Measurements from ENCODE around the gene UTP14C. TPM values are rescaled to one million over a fixed set of nuclear protein-coding genes. Genes with fewer than 3 reads are reported as not detected.

Gene UTP14C, protein sequence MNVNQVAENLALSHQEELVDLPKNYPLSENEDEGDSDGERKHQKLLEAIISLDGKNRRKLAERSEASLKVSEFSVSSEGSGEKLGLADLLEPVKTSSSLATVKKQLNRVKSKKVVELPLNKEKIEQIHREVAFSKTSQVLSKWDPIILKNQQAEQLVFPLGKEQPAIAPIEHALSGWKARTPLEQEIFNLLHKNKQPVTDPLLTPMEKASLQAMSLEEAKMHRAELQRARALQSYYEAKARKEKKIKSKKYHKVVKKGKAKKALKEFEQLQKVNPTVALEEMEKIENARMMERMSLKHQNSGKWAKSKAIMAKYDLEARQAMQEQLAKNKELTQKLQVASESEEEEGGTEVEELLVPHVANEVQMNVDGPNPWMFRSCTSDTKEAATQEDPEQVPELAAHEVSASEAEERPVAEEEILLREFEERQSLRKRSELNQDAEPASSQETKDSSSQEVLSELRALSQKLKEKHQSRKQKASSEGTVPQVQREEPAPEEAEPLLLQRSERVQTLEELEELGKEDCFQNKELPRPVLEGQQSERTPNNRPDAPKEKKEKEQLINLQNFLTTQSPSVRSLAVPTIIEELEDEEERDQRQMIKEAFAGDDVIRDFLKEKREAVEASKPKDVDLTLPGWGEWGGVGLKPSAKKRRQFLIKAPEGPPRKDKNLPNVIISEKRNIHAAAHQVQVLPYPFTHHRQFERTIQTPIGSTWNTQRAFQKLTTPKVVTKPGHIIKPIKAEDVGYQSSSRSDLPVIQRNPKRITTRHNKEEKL
- 22.9 and 25.9 TPM in 2 replicates for total RNA-seq (2014; rRNA removed; shearing (Covaris generic))
- 9.1 and 11.4 TPM in 2 replicates for polyA plus RNA-seq (2016; fragmentation: Nextera tagmentation; extraction: Ambion mirVana)
- long read RNA-seq: 0 reads

GRCh38 chr13:52024481-52024880 is at the start of gene UTP14C:
Gene UTP14C (plus strand): TSS chr13:52024691. CDS start chr13:52028805, 4,114 bp downstream.
- Histone ChIP-seq H3K36me3 (ENCODE audit: insufficient read depth) (peaks cover 42% of the 10 kb centered on the region), H3K4me2 (no peak within 1 kb of the TSS), H3K27ac (ENCODE audit: low read depth) (no peak within 1 kb of the TSS), H3K4me1 (ENCODE audit: insufficient read depth) (no peaks in the 10 kb centered on the region), H4K20me1 (replicated peaks; ENCODE audit: insufficient read depth) (peaks cover 5% of the 10 kb centered on the region; the same call in 1 of the 2 replicates), H3K4me3 (no peak within 1 kb of the TSS), H3K79me2 (replicated peaks; ENCODE audit: insufficient read depth) (peaks cover 29% of the 10 kb centered on the region), H2AFZ (no peak within 1 kb of the TSS), H3K9me2 (ENCODE audit: insufficient read depth) (no peaks in the 10 kb centered on the region), H3F3A (replicated peaks; ENCODE audit: low read depth) (no peaks in the 10 kb centered on the region), H3K27me3 (ENCODE audit: insufficient read depth) (no peaks in the 10 kb centered on the region)
- Mint-ChIP-seq H3K36me3 (ENCODE audit: low read depth) (peaks cover 88% of the 10 kb centered on the region), H3K4me3 (no peak within 1 kb of the TSS), H3K27me3 (ENCODE audit: insufficient read depth, low read depth, poor library complexity) (peaks cover 3% of the 10 kb centered on the region), H3K27ac (no peak within 1 kb of the TSS), H3K4me1 (no peaks in the 10 kb centered on the region), H3K9me3 (peaks cover 21% of the 10 kb centered on the region; the same call in 2 of the 3 replicates)
- DNase-seq (ENCODE audit: low spot score): no peak
- no peak for ATAC-seq
- TF ChIP-seq JUNB (IDR thresholded peaks at IDR 0.05; ENCODE audit: unreplicated experiment) (no peak), NANOG (IDR thresholded peaks at IDR 0.05; ENCODE audit: borderline replicate concordance) (no peak), POLR2AphosphoS5 (IDR thresholded peaks at IDR 0.05; ENCODE audit: low read depth) (no peak), EZH2phosphoT487 (IDR thresholded peaks at IDR 0.05; ENCODE audit: unreplicated experiment) (no peak), EZH2 (IDR thresholded peaks at IDR 0.05; ENCODE audit: low read depth, unreplicated experiment) (no peak), ZNF331 (CRISPR knock-in tag; IDR thresholded peaks at IDR 0.05; ENCODE audit: low read depth) (no peak), STAT1 (IDR thresholded peaks at IDR 0.05; ENCODE audit: unreplicated experiment) (no peak), ZNF462 (CRISPR knock-in tag; IDR thresholded peaks at IDR 0.05) (no peak), ZNF114 (CRISPR knock-in tag; IDR thresholded peaks at IDR 0.05) (no peak), CREB1 (CRISPR knock-in tag; IDR thresholded peaks at IDR 0.05; ENCODE audit: low read depth) (no peak)
- TF ChIP-seq, protein P1, sequence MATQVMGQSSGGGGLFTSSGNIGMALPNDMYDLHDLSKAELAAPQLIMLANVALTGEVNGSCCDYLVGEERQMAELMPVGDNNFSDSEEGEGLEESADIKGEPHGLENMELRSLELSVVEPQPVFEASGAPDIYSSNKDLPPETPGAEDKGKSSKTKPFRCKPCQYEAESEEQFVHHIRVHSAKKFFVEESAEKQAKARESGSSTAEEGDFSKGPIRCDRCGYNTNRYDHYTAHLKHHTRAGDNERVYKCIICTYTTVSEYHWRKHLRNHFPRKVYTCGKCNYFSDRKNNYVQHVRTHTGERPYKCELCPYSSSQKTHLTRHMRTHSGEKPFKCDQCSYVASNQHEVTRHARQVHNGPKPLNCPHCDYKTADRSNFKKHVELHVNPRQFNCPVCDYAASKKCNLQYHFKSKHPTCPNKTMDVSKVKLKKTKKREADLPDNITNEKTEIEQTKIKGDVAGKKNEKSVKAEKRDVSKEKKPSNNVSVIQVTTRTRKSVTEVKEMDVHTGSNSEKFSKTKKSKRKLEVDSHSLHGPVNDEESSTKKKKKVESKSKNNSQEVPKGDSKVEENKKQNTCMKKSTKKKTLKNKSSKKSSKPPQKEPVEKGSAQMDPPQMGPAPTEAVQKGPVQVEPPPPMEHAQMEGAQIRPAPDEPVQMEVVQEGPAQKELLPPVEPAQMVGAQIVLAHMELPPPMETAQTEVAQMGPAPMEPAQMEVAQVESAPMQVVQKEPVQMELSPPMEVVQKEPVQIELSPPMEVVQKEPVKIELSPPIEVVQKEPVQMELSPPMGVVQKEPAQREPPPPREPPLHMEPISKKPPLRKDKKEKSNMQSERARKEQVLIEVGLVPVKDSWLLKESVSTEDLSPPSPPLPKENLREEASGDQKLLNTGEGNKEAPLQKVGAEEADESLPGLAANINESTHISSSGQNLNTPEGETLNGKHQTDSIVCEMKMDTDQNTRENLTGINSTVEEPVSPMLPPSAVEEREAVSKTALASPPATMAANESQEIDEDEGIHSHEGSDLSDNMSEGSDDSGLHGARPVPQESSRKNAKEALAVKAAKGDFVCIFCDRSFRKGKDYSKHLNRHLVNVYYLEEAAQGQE (IDR thresholded peaks at IDR 0.05; ENCODE audit: unreplicated experiment): no peak
- TF ChIP-seq, protein P2, sequence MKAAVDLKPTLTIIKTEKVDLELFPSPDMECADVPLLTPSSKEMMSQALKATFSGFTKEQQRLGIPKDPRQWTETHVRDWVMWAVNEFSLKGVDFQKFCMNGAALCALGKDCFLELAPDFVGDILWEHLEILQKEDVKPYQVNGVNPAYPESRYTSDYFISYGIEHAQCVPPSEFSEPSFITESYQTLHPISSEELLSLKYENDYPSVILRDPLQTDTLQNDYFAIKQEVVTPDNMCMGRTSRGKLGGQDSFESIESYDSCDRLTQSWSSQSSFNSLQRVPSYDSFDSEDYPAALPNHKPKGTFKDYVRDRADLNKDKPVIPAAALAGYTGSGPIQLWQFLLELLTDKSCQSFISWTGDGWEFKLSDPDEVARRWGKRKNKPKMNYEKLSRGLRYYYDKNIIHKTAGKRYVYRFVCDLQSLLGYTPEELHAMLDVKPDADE (IDR thresholded peaks at IDR 0.05): no peak
